ENCODE data around the gene MPG.

The MPG gene

DNA sequence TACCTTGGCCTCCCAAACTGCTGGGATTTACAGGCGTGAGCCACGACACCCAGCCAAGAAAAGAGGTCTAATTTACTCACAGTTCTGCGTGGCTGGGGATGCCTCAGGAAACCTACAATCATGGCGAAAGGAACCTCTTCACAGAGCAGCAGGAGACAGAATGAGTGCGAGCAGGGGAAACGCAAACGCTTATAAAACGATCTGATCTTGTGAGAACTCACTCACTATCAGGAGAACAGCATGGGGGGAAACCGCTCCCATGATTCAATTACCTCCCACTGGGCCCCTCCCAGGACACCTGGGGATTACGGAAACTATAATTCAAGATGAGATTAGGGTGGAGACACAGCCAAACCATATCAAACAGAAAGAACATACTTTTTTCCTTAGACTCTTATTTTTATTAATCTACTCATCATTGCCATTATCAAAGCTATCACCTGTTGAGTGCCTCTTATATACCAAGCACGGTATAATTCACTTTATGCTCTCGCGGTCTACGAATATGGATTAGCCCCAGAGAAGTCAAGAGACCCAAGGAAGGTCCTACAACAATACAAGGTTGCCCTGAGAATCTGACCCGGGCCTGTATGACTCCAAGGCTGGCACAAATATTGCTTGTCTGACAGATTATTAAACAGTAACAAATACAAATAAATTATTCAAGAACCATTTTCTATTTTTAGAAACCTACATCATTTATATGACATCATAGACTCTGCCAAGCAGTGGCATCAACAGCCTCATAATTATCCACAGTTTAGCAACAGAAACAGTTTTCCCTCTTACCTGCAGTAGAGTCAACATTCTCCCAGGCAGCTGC is 27.0 kb upstream of the MPG start:
- no peak for DNase-seq (ENCODE audit: low read depth in 3 of 3)

GRCh38 chr16:53346-54236 is 24.4 kb upstream of the MPG start, which contains the start of the genes POLR3K and SNRNP25:
Gene POLR3K, minus strand, starts transcription at chr16:53608. Its CDS starts 22 bp downstream, at chr16:53586.
Gene SNRNP25, plus strand, starts transcription at chr16:53828. Its CDS starts 189 bp downstream, at chr16:54017.
- peak; percentile 95 to 97 (median 96) for DNase-seq (ENCODE audit: low read depth in 3 of 3)

- no peak for DNase-seq (ENCODE audit: low read depth in 3 of 3)
These were observed 23.8 kb upstream of the MPG start for GRCh38 chr16:54237-54581.

DNA sequence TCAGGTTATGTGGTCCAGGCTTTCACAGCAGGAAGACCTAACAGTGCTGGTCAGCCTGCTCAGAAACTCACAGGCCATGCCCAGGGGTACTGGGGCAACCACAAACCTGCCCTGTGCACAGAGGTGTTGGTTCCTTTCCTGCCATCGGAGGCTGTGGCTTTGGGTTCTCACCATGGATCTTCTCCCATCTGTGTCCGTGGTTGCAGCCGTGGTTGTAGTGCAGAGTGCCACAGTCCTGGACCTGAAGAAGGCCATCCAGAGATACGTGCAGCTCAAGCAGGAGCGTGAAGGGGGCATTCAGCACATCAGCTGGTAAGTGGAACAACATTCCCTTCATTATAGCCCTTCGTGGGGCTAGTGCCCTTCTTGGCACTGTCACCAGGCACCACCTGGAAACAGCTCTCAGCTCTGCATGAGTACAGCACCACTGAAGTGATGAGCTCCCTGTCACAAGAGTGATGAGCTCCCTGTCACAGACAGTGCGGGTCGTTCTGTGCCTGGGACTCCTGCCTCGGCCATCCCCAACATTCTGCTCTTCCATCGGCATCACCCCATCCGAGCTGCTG is 22.4 kb upstream of the MPG start:
- no peak for DNase-seq (ENCODE audit: low read depth in 3 of 3)

- no peak for DNase-seq (ENCODE audit: low read depth in 3 of 3)
These were observed 21.6 kb upstream of the MPG start for GRCh38 chr16:56231-56927.

GRCh38 chr16:57711-58110 is 20.3 kb upstream of the MPG start:
- DNase-seq (ENCODE audit: low read depth in 3 of 3): no peak

DNA sequence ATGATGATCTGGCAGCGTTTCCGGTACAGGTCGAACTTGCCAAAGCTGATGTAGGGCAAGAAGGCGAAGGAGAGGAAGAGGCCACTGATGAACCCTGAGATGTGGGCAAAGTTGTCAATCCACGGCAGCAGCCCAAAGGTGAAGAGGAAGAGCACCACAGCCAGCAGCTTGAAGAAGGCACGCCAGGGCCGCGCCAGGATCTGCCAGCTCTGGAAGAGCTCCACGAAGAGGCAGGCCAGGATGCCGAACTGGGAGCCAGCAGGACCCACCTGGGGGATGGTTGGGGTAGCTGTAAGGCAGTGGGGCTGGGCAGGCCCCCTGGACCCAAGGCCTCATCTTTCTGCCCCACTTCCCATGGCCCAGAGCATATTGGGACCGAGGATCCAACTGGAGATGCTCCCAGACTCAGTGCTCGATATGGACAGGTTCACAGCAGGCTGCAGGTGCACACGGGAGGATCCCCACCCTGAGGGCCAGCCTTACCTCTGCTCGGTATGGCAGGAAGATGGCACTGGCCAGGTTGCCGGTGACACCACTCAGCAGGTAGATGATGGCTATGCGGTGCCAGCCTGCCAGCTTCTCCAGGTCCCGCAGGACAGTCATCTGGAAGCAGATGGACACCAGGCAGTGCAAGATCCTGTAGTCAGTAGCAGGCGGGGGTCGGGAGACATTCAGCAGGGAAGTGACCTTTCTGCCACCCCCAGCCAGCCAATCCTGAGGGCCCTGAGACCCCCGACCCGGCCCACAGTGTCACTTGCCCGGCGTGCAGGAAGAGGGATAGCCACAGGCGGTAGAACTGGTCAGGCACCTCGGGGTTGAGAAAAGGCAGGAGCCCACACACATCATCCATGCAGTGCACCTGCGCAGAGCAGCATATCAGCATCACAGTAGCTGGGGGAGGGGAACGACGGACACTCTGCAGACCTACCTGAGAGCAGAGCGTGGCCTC is 19.3 kb upstream of the MPG start:
- DNase-seq (ENCODE audit: low read depth in 3 of 3): no peak

DNA sequence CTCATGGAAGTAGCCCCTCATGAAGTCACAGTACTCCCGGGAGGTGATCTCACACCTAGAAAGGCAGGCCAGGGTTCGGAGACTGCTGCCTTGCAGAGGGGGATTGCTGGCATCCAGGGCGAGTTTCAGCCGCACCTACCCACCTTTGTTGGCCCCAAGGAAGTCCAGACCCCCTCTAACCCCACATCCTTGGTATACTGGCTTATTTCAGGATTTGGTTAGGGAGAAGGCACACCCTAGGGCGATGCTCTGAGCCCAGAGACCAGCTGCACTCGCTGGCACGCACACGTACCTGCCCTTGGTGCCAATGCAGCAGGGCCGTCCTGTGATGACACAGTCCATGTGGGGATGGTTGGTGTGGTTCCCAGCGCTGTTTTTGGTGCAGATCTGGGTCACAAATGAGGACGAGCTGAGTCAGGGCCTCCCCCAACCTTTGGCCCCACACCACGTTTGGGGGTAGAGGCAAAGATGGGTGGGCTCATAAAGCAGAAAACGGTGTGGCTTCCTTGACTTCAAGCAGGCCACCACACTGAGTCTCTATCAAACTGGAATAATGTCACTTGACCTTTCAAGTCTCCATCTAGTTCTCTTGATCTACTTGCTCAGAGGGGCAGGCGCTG is 18.5 kb upstream of the MPG start:
- no peak for DNase-seq (ENCODE audit: low read depth in 3 of 3)

- no peak for DNase-seq (ENCODE audit: low read depth in 3 of 3)
These were observed 17.9 kb upstream of the MPG start for GRCh38 chr16:60166-60565.

DNA sequence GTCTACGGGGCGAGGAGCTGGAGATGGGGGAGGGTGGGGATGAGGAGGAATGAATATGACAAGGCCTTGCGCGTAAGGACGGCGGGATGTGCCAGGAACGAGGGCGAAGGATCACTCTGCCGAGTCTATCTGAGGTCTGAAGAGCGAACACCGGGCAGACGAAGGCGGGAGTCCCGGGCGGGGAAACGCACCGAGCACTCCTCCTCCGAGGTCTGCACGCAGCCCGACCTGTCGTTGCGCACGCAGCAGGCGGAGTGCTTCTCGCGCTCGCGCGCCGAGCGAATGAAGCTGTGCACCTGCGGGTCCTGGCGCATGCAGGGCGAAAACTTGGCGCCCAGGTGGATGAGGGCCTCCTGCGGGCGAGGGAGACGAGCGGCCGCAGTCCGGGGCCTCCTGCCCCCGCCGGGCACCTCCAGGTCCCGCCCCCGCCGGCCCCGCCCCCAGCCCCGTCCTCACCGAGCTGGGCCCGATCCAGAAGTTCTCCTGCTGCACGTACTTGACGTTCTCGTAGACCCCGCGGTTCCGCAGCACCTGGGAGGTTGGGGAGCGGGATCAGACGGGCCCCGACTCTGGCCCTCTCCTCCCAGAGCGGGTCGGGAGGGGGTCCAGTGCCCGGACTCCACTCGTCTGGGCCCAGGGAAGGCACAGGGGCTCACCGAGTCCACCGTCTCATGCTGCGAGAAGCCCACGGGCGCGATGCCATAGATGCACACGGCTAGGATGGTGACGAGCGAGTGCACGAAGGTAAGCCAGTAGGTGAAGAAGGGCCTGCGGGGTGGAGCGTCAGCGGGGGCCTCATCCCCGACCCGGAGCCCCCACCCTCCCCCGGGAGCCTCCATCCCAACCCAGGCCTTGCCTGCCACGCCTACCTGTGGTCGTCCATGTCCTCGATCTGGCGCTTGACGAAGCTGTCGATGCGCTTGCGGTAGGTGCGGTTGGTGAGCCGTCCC is 16.8 kb upstream of the MPG start:
- no peak for DNase-seq (ENCODE audit: low read depth in 3 of 3)

DNA sequence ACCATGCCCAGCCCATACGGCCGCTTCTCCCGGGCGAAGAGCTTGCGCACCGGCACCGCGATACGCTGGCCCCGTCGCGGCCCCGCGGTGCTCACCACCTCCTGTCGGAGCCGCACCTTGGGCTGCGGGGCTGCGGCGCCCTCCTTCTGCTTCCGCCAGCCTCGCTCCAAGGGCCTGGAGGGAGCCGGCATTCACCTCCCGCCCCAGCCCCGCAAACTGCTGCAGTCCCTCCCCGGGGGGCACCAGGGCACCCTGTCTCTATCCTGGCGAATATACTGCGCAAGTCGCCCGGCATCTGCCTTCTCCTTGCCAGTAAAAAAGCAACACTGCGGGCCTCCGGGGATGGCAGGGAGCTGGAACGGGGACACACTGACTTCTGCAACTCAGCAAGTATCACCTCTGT is 16.1 kb upstream of the MPG start:
- DNase-seq (ENCODE audit: low read depth in 3 of 3): no peak

DNA sequence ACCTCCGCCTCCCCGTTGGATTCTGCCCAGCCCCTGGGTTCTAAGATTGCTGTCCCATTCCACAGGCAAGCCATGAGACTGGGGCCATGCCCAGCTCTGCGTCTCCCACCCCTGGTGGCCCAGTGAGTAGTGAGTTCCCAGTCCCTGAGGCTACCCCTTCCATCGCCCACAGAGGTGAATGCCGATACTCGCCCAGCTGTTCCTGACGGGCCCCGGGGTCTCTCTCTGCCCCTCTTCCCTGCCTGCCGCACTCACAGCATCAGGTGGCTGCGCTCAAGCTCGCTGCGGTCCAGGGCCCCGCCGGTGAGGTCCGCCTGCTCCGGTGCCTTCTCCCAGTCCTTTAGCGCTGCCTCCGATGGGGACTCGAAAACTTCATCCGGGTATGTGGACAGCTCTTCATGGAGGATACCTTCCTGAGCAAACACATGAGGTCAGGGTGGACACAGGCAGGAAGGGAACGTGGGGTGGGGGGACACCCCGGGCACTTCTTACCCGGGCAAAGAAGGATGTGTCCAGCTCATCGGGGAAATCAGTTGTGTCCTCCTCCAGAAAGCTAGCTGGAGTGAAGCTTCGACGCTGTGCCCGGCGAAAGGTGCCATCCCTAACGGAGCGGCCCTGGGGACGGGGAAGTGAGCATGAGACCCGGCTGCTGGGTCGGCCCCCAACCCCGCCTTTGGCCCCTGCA is 15.6 kb upstream of the MPG start:
- DNase-seq (ENCODE audit: low read depth in 3 of 3): no peak

DNA sequence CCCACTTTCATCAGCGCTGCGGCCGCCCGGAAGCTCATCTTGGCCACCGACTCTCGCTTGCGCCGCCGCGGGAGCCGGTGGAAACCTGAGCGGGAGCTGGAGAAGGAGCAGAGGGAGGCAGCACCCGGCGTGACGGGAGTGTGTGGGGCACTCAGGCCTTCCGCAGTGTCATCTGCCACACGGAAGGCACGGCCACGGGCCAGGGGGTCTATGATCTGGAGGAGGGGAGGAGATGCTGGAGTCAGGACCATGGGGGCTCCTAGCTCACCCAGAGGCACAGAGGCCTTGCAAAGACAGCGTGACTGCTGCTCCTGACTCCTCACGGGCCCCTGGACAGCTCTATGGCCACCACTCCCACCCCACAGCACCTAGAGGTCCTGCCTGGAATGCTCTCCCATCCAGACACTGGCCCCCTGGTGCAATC is 15.0 kb upstream of the MPG start:
- DNase-seq (ENCODE audit: low read depth in 3 of 3): no peak

- no peak for DNase-seq (ENCODE audit: low read depth in 3 of 3)
These were observed 14.6 kb upstream of the MPG start for GRCh38 chr16:63466-63865.

DNA sequence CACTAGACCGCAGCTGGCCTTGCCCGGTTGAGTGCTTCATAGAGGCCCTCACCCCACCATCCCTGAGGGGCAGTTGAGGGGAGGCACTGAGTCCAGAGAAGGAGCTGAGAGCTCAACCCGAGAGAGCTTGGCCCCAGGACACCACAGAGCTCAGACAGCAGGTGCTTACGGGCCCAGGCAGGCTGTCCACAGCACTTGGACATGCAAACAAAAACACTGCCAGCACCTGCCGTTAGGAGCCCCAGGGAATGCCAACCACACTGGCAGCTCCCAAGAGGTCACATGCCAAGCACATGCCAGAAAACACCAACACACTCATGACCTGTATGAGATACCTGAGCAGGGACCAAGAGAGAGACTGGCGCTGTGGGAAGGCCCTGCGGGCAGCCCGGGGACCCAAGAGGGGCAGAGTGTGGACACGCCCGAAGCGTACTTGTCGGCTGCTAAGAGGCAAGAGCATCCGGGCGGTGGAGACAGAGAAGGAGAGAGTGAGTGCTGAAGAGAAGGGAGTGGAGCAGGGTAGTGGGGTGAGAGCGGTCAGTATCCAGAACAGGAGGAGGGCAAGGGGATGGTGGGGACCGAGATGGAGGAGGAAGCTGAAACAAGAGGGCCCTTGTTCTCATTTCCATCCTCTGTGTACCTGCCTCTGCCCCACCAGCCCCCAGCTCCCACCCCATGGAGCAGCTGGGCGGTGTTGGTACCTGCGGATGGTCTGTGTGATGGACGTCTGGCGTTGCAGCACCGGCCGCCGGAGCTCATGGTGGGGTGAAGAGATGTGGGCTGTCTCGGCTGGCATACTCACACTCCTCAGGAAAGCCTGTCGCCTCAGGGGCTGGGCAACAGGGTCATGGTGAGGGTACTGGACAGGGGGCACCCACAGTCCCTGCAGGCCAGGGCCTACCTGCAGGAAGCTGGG is 13.8 kb upstream of the MPG start:
- no peak for DNase-seq (ENCODE audit: low read depth in 3 of 3)

GRCh38 chr16:64914-65255 is 13.1 kb upstream of the MPG start:
- DNase-seq (ENCODE audit: low read depth in 3 of 3): no peak

DNA sequence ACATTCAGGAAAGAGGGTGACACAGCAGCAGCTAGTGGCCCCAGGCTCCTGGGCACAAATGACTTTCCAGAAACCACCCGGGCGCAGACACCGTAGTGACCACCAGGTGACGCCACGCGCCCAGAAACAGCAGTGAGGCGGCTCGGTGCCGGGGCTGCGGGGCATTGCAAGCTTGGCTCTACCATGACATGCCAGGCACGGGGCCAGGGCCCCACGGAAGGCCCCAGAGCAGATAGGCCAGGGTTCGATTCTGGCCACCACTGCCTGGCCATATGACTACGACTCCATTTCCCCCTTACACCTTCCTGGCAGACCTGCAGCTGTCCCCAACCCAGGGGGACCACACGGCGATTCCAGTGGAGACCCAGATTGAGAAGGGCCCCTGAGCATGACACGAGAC is 12.3 kb upstream of the MPG start:
- DNase-seq (ENCODE audit: low read depth in 3 of 3): peak; percentile 71 to 78 (median 72)

Measured in stimulated activated CD4-positive, alpha-beta T cell treated with anti-CD3 and anti-CD28 coated beads, TNF-alpha, amount 100 ng/mL, for 4 hours (primary cell).